HG03565 (cell line): ENCODE data around the gene TBX18.

Experiments
- ATAC-seq: cut with Tn5 transposase; IDR thresholded peaks from one replicate; pipeline ENCODE4 v1.9.1; 2021; ENCODE audit warnings: mild to moderate bottlenecking, moderate library complexity; ENCODE audit not compliant: unreplicated experiment

The TBX18 gene

DNA sequence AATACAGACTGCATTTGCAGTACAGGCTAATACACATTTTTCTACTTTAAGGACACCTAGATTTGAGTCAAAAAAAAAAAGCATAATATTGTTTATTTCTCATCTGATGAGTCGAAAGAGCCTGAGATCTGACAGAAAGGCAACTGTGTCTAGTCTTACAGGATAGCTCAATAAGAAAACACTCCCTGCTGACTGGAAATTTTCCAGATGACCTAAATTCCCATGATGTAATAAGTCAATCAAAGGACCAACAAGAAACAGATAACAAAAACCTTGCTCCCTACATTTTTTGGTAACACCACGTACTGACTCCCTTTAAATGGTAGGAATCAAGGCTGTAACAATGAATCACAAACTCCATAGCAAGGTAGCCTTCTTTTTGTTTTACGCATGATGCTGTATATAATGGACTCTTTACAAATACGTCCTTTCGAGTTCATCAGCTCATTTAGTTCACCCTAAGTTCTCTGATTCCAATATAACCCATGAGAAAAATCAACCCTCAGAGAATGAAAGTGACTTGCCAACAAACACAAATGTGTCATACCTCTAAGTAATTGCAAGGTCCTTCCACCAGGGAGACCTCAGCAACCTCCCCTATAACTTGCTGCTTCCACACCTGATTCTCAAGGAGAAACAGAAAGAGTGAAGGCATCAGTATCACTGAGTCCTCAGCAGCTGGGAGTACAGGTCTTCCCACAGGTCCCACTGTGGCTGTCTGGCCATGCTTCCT, 12.1 kb downstream of the TBX18 start:
- ATAC-seq: no peak

DNA sequence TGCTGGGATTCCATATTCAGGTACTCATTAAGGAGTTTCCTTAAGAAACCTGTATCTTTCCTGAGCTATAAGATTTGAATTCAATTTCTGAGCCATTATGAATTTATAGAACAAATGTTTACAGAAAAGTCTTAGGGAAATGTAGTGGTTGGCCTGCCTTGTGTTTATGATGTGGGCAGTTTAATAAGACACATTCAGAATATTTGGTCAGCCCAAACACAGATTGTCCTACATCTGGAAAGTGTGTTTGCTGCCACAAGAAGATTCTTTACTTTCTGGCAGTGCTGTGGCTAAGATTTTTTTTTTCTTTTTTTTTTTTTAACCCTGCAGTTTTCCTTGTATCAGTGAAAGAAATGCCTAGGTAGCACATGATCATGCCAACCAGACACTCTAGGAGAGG, 15.2 kb downstream of the TBX18 start:
- ATAC-seq: no peak

DNA sequence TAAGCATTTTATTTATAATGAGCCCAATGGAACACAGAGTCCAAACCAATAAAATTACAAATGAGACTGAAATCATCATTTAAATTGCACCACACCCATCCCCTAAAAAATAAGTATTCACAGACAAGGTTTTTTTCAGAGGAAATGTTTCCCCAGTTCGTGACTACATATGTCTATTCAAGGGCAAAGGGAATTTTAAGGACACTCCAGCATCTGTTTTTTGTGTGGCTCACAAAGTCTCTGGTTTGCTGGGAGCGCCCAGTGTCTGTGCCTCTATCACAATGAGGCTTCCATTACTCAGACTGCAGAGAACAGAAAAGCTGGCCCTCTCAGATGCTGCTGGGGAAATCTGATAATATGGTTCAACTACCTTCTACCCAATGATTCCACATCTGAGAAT, 16.0 kb downstream of the TBX18 start:
- ATAC-seq: no peak

DNA sequence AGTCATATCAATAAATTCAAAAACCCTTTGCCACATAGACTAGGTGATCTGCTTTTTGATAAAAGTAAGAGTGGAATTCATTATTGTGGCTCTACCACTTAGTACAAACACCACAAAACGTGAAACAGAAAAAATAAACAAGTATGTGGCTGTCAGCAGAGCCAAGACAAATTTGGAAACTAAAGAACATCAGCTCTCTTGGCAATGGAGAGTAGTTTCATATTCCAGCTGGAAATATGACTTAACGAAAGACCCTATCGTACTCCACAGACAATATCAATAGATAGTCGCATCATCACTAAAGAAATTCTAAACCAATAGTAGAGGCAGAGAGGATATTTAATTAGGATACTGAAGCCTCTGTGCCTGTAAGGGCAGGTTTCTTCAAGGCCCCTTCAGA, 20.8 kb downstream of the TBX18 start:
- no peak for ATAC-seq

DNA sequence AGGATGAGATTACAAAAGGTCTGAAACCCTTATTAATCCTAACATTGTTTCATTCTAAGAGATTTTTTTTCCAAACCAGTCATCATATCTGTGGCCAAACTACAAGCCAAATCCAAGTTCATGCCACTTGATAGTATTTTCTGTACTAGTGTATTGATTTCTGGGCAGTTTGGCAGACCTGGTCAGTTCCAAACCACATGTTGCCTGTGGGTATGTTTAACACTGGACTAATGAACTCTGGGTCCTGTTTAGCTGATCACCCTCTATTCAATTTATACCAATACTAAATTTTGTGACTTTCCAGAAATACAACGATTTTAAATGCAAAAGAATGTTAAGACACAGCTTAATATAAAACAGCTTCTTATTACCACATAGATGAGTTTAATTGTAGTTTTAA, 24.0 kb downstream of the TBX18 start:
- no peak for ATAC-seq

DNA sequence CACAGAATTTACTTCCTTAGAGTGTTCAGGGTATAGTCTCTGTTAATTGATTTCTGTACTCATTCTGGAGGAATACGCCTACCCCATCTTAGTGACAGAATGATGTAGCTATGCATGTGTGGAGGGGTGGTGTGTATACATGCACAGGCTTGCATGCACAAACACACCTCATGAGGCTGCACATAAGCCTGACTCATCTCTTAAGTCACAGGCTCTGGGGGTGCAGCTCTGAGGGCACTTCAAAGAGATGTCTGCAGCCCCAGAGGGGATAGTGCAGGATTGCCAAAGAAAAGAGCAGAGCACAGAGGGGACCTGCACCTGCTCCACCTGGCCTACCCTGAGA, 24.6 kb downstream of the TBX18 start:
- ATAC-seq: no peak

DNA sequence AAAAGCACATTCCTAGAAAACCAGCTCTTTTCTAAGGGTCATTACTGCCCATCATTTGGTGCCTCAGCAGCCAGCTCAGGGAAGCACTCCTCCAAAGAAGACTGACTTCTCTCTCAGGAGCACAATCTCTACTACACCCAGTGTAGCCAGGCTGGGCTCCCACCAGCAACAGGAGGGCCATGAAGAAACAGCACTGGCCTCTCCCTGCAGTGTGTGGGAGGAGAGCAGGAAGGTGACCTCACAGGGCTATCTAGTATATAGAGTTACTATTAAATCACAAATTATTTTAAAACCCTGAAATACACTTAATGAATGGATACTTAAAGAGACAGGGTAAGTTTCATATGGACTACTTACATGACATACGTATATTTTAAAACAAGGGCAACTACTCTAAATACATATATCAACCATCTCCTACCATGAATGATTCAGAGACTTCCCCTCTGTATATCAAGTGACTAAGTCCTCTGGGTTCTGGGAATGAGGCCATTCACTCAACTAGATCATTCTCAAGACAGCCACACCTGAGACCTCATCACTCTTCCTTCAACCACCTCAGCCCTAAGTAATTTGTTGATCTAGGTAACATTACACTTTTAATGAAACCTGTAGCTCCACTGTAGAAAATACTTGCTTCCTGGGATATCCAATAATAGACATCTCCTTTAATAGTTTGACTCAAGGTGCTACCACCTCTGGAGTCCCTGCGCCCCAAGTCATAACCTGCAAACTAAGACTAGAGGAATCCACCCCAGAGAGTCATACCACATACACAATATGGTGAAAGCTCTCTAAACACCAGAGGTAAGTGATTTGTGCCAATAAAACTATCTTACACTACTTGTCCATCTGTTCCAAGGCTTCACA, 25.2 kb downstream of the TBX18 start:
- no peak for ATAC-seq

DNA sequence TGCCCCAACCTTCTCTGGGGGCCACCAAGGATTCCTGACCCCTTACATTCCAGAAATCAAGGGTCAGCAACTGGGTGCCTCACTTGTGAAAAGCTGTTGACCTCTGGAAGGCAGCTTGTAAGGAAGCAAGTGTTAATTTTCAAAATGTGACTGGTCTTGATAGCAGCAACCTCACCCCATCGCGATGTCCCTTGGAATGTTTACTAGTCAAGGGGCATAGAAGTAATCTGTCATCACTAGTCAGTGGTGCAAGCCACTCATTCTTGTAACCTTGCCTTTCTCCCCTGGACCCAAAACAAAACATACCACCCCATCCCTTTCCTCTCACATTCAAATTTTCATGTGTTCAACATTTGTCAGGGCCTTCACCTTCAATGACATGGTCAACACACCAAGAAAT, 30.5 kb downstream of the TBX18 start:
- ATAC-seq: no peak

DNA sequence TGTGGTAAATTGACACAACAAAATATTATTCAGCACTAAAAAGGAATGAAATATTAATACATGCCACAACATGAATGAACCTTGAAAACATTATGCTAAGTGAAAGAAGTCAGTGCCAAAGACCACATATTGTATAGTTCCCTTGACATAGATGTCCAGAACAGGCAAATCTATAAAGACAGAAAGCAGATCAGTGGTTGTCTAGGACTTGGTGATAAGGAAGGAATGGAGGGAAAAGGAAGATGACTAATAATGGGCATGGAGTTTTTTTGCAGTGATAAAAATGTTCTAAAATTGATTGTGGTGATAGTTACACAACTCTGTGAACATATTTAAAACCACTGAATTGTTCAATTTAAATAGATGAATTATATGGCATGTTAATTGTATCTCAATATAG, 32.5 kb downstream of the TBX18 start:
- ATAC-seq: no peak

DNA sequence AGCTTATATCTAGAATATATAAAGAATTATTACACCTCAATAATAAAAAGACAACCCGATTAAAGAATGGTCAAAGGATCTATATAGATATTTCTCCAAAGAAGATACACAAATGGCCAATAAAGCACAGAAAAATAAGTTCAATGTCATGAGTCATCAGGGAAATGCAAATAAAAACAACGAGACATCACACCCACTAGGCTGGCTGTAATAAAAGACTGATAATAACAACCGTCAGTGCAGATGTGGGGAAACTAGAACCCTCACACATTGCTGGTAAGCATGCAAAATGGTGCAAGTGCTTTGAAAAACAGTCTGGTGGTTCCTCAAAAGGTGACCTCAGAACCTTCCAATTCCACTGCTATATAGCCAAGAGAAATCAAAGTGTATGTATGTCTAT, 33.0 kb downstream of the TBX18 start:
- ATAC-seq: no peak

DNA sequence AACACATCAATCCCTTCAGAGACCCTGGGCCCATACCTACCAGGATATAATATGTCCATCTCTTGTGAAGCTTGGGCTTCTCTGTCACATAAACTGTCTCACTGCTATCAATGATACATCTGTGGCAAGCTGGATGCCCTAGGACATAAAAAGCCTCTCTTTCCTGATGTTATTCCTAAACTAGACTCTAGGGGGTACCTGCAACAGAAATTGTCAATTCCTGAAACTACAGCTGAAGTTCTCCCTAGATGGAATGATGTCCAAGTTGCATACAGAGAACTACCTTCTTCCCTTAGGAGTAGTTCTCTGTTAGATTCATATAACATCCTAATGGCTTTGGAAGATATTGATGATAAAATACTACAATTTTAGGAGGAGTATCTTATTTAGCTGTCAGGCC, 35.8 kb downstream of the TBX18 start:
- ATAC-seq: no peak

DNA sequence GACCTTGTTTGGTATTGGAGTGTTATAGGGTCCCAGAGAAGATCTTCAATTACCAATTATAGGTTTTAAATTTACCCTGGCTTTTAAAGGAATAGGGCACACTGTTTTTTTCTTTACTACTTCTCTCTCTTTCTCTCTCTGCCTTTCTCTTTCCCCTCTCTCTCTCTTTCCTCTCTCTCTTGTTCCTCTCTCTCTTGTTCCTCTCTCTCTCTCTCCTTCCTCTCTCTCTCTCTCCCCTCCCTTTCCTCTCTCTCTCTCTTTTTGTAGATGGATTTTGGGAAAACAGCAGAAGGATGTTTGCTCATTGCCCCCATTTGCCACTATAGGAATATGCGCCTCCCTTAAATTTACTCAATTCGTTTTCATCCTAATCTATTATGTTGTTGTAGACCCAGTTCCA, 45.2 kb downstream of the TBX18 start:
- ATAC-seq: no peak

DNA sequence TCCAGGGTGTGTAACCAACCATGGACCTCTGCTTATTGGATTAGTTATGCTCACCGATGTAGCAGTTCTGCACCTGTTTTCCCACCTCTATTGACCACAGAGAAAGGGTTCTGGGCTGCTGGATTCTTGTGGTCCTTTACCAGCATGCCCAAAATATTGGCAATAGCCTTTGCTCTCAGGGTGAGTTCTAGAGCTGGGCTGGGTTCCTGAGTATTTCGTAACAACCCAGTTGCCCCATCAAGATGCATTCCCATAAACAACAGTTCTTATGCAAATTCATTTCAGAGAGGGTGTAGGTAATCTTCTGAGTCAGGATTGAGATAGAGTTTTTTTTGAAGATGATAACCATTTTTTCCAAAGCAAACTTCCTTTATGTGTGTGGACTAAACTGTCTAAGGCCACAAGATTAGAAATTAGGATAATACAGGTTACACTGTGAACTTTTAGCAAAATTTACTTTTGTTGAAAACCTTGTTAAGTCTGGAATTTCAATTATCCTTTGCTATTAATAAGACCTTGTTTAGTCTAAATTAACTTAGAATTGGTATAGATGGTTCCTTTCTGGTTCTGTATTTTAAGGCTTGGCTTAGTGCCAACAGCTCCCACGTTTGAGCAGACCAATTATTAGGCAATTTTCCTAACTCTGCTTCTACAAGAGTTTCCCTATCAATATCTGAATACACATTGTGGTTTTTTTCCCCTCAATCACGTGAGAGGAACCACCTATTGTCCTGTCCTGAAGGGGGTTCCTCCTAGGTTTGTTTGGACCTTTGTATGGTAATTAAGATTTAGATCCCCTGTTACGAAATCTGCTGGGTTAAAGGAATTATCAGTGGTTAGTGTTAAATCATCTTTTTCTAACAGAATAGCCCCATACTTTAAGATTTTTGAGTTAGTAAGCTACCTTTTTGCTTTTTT, 46.1 kb downstream of the TBX18 start:
- no peak for ATAC-seq

DNA sequence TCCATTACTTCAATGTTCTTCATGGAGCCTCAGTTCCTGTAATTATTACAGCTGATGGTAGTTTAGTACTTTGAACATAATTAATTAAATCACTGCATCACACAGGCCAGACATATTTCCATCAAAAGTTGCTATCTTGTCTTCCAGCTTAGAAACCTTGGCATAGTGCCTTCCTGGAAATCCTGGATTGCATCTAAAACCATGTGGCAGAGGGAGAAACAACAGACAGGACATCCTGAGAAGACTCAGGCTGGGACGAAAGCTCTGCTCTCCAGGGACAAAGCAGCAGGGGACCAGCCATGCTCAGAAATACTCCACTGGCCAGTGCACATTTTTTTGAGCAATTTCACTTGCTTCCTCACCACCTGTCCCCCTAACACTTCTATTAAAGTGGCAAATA, 55.3 kb downstream of the TBX18 start:
- ATAC-seq: no peak

DNA sequence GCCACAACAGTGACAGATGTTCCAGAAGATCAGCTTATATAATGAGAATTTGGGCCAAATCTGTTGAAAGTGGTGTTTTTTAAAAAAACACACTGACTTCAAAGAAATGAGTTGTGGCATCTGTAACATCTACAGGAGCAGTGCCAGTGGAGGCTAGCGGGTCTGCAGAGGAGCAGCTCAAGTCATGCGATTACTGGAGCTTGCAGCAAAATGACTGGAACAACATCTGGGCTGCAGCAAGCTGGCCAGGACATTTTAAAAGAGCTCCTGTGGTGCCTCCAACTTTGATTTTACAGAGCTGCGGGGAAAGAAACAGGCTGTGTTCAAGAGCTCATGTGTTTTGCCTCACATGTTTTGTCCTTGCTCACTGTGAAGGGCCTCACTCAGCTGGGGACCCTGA, 57.2 kb downstream of the TBX18 start:
- ATAC-seq: no peak

DNA sequence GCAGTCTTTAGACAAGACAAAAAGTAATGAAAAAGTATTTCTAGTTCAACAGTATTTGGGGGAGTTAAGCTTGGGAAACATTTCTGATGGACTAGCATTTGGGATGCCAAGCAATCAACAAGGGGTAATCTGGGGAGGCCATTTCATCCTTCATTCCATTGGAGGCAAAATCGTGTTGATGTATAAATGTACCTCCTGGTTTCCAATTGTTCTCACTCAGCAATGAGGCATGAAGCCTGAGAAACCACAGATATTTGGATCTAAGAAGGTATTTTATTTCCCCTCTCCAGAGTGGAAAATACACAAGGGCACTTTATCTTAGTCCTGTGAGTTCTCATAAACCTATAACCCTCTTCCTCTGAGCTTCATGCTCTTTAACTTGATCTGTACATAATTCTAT, 68.2 kb downstream of the TBX18 start:
- ATAC-seq: no peak

DNA sequence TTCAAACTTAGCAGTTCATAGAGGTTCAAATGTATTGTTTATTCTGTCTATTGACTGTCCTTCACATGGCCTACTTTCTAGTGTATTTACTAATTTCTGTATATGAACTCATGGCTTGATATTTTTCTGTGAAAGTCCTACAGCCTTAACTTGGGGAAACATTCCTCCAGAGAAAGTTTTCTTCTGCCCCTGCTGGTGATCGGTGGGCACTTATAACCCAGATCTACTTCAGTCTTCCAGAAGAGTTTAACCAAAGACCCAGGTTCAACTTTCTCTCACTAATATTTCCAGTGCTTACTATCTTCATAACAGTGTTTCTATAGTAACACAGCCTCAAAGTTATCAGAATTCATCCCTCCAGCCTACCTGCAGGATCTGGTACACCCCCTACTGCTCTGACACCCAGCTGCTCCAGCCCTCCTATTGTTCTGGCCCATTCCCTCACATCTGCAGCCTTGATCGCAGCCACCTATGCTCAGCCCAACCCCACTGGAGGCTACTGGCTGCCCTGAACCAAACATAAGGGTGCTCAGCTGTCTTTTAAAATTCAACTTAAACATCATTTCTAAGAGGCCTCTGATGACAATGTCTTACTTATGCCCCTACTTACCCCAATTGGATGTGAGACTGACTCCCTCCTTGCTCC, 72.3 kb downstream of the TBX18 start:
- ATAC-seq: no peak

DNA sequence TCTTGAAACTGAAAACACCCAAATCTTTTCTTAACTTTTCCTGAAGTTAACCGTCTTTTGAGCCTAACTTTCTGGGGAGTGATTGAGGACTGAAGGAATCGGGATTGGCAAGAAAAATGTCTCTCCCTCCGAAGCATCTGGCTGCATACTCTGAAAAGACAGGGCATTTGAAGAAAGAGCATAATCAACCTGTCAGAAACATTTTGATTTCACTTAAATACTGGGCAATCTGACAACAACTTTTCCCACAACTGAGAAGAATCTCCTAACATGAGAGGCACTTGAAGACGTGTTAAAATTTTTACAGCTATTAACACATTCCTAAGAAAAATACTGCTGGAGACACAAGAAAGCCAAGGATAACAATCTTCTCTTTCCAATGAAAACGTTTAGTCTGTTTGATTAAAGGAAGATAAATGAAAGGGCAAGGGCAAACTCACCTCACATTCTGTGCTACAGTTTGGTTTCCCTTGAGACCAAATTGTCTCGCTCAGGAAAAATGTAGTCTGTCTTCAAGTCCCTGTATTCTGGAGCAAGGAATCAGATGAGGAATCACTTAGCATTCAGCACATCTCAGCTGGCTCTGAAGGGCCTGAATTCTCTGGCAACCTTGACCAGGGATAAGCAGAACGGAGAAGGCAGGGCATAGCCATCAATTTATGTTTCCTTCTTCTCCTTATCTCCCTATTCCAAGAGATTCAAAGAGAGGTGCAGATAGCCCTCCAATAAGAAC, 76.1 kb downstream of the TBX18 start:
- no peak for ATAC-seq

DNA sequence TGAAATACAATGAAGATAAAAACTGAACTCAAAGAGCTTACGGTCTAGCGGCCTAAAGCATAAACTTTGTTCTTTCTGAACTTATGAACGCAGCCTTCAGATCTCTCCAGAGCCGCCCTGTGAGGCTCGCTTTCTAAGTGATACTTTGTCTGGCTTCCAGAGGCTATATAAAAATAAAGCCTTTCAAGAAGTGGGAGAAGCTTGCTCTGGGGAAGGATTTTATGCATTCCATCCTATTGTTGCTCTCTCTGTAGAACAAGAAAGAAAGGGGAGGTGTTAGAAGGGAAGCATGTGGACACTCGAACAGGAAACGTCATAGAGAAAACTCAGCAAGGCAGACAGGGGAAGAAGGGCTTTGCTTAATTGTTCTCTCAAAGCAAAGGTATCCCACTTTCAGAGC, 77.0 kb downstream of the TBX18 start:
- no peak for ATAC-seq

DNA sequence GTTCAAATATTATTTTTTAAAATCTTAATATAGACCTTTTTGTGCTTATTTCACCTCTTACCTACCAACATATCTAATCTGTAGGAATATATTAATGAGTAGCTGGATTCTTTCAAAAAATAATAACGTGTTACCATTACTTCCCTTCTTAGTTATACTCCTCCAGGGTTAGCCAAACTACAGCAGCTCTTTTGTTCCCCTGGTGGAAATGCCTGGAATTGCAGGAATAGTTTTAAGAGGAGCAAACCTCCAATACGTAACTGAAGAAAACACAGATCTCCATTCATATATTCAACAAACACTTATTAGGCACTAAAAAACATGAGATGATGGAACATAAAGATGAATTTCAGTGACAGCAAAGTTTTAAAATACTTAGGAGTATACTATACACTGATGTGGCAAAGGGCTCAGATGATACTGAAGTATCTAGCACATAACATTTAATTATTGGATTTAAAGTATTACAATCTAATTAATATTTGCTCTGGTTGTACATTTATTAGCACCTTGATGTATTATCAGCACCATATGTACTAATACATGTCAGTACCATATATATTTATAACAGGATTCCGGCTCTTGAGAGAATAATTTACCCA, 78.3 kb downstream of the TBX18 start:
- ATAC-seq: no peak
